ENCODE results near the gene KRT85.

The KRT85 gene

GRCh38 chr12:52363111-52363679 is 4.1 kb downstream of the KRT85 start:
- Histone ChIP-seq H3K27me3 (replicated peaks; ENCODE audit: control insufficient read depth, insufficient read depth, low read length) (no peaks in the 10 kb centered on the region; the same call in none of the 2 replicates), H3K4me3 (replicated peaks; ENCODE audit: low read depth, low read length) (no peak overlapping the region), H3K36me3 (ENCODE audit: control insufficient read depth, insufficient read depth, low read length) (no peaks in the 10 kb centered on the region)
- DNase-seq (ENCODE audit: extremely low read depth, insufficient read length), result no peak
- no peak for TF ChIP-seq CTCF (IDR thresholded peaks at IDR 0.05; ENCODE audit: insufficient read depth, low read length, poor library complexity, severe bottlenecking)

GRCh38 chr12:52362118-52362726 is 5.1 kb downstream of the KRT85 start:
- peak; percentile 63 for TF ChIP-seq CTCF (IDR thresholded peaks at IDR 0.05; ENCODE audit: insufficient read depth, low read length, poor library complexity, severe bottlenecking)
- Histone ChIP-seq H3K4me3 (replicated peaks; ENCODE audit: low read depth, low read length) (no peak overlapping the region), H3K36me3 (ENCODE audit: control insufficient read depth, insufficient read depth, low read length) (no peaks in the 10 kb centered on the region), H3K27me3 (replicated peaks; ENCODE audit: control insufficient read depth, insufficient read depth, low read length) (no peaks in the 10 kb centered on the region; the same call in none of the 2 replicates)
- no peak for DNase-seq (ENCODE audit: extremely low read depth, insufficient read length)

- no peak for TF ChIP-seq CTCF (IDR thresholded peaks at IDR 0.05; ENCODE audit: insufficient read depth, low read length, poor library complexity, severe bottlenecking)
- Histone ChIP-seq H3K4me3 (replicated peaks; ENCODE audit: low read depth, low read length) (no peak overlapping the region), H3K36me3 (ENCODE audit: control insufficient read depth, insufficient read depth, low read length) (no peaks in the 10 kb centered on the region), H3K27me3 (replicated peaks; ENCODE audit: control insufficient read depth, insufficient read depth, low read length) (no peaks in the 10 kb centered on the region; the same call in none of the 2 replicates)
- DNase-seq (ENCODE audit: extremely low read depth, insufficient read length), result no peak
These were observed 5.7 kb downstream of the KRT85 start for GRCh38 chr12:52361553-52361952.

- Histone ChIP-seq H3K27me3 (replicated peaks; ENCODE audit: control insufficient read depth, insufficient read depth, low read length) (no peaks in the 10 kb centered on the region; the same call in none of the 2 replicates), H3K36me3 (ENCODE audit: control insufficient read depth, insufficient read depth, low read length) (no peaks in the 10 kb centered on the region), H3K4me3 (replicated peaks; ENCODE audit: low read depth, low read length) (no peak overlapping the region)
- DNase-seq (ENCODE audit: extremely low read depth, insufficient read length), result no peak
- TF ChIP-seq CTCF (IDR thresholded peaks at IDR 0.05; ENCODE audit: insufficient read depth, low read length, poor library complexity, severe bottlenecking), result no peak
These were observed 6.5 kb downstream of the KRT85 start for GRCh38 chr12:52360663-52361271.

- H3K4me3 ChIP-seq (replicated peaks; ENCODE audit: low read depth, low read length), result no peak overlapping the region
- no peak for DNase-seq (ENCODE audit: extremely low read depth, insufficient read length)
- no peak for TF ChIP-seq CTCF (IDR thresholded peaks at IDR 0.05; ENCODE audit: insufficient read depth, low read length, poor library complexity, severe bottlenecking)
- no peaks in the 10 kb centered on the region; the same call in 1 of the 2 replicates for H3K27me3 ChIP-seq (replicated peaks; ENCODE audit: control insufficient read depth, insufficient read depth, low read length)
- no peaks in the 10 kb centered on the region for H3K36me3 ChIP-seq (ENCODE audit: control insufficient read depth, insufficient read depth, low read length)
These were observed 7.1 kb downstream of the KRT85 start for GRCh38 chr12:52360106-52360662.
